HCT116 (cell line): Measurements from ENCODE around the gene RYR2.

Experiments used
- CBX3 ChIP-seq: IDR thresholded peaks from 2 replicates; pipeline ENCODE4 v1.6.1; 2012; ENCODE audit warnings: low read depth
- EZH2 ChIP-seq: fragments of 200-600 bp; sonication (generic); IDR thresholded peaks from 2 replicates; pipeline ENCODE4 v1.6.1; 2017; ENCODE audit warnings: antibody characterized with exemption, mixed run types
- EZH2phosphoT487 ChIP-seq: fragments of 200-600 bp; IDR thresholded peaks from 2 replicates; pipeline ENCODE4 v1.6.1; 2018; ENCODE audit warnings: antibody characterized with exemption, borderline replicate concordance
- POLR2A ChIP-seq: IDR thresholded peaks from 2 replicates; pipeline ENCODE4 v1.7.0; 2011; ENCODE audit warnings: borderline replicate concordance; ENCODE audit not compliant: insufficient read depth, insufficient read length; ENCODE audit errors: extremely low read depth
- POLR2AphosphoS5 ChIP-seq: IDR thresholded peaks from 2 replicates; pipeline ENCODE4 v1.6.1; 2011; ENCODE audit warnings: mild to moderate bottlenecking, low read depth, low read length, moderate library complexity
- SRF ChIP-seq: IDR thresholded peaks from 2 replicates; pipeline ENCODE4 v1.6.1; 2012; ENCODE audit warnings: low read depth
- ZFX ChIP-seq: fragments of 450-650 bp; IDR thresholded peaks from 2 replicates; pipeline ENCODE4 v1.6.1; 2017
- TF ChIP-seq, protein P1 (sequence below): IDR thresholded peaks from 2 replicates; pipeline ENCODE4 v1.6.1; 2012
- TF ChIP-seq, protein P2 (sequence below), 3 experiments: fragments of 200-600 bp in 1 of 3; sonication (generic) in 1 of 3; IDR thresholded peaks in 2 of 3; conservative IDR thresholded peaks in 1 of 3; 2 replicates each; pipeline ENCODE4 v1.5.1; 2012 to 2017; ENCODE audit warnings: low read depth in 2 of 3, low read length in 2 of 3, antibody characterized with exemption in 1 of 3, borderline replicate concordance in 1 of 3, control low read depth in 1 of 3, mild to moderate bottlenecking in 1 of 3, mixed read lengths in 1 of 3, mixed run types in 1 of 3, moderate library complexity in 1 of 3; ENCODE audit not compliant: insufficient read depth in 1 of 3
- TF ChIP-seq, protein P3 (sequence below): IDR thresholded peaks from 2 replicates; pipeline ENCODE4 v1.6.1; 2012
- TF ChIP-seq, protein P4 (sequence below): IDR thresholded peaks from 2 replicates; pipeline ENCODE4 v1.6.1; 2011; ENCODE audit warnings: mild to moderate bottlenecking, low read length, moderate library complexity; ENCODE audit not compliant: insufficient replicate concordance; ENCODE audit errors: extremely low read depth

DNA sequence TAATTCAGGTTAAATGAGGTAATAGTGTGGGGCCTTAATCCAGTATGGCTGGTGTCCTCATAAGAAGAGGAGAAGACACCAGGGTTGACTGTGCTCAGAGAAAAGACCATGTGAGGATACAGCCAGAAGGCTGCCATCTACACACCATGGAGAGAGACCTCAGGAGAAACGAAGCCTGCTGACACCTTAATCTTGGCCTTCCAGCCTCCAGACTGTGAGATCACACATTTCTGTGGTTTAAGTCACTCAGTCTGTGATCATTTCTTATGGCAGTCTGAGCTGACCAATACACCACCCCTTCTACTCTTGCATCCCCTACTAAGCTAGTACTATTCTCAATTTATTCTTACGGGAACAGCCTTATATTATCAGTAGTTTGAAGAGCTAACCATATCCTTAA lies 538.7 kb downstream of the RYR2 start:
- TF ChIP-seq, protein P1, sequence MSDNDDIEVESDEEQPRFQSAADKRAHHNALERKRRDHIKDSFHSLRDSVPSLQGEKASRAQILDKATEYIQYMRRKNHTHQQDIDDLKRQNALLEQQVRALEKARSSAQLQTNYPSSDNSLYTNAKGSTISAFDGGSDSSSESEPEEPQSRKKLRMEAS, result no peak
- TF ChIP-seq, protein P2, sequence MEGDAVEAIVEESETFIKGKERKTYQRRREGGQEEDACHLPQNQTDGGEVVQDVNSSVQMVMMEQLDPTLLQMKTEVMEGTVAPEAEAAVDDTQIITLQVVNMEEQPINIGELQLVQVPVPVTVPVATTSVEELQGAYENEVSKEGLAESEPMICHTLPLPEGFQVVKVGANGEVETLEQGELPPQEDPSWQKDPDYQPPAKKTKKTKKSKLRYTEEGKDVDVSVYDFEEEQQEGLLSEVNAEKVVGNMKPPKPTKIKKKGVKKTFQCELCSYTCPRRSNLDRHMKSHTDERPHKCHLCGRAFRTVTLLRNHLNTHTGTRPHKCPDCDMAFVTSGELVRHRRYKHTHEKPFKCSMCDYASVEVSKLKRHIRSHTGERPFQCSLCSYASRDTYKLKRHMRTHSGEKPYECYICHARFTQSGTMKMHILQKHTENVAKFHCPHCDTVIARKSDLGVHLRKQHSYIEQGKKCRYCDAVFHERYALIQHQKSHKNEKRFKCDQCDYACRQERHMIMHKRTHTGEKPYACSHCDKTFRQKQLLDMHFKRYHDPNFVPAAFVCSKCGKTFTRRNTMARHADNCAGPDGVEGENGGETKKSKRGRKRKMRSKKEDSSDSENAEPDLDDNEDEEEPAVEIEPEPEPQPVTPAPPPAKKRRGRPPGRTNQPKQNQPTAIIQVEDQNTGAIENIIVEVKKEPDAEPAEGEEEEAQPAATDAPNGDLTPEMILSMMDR (IDR thresholded peaks at IDR 0.05 in 2 of 3, conservative IDR thresholded peaks at IDR 0.05 in 1 of 3; ENCODE audit: borderline replicate concordance in 1 of 3, insufficient read depth in 1 of 3, low read depth in 2 of 3, low read length in 2 of 3), result no peak
- TF ChIP-seq EZH2phosphoT487 (no peak), EZH2 (no peak), POLR2A (no peak), ZFX (no peak), POLR2AphosphoS5 (no peak), CBX3 (no peak), SRF (no peak)
- TF ChIP-seq, protein P3, sequence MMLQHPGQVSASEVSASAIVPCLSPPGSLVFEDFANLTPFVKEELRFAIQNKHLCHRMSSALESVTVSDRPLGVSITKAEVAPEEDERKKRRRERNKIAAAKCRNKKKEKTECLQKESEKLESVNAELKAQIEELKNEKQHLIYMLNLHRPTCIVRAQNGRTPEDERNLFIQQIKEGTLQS, result no peak
- TF ChIP-seq, protein P4, sequence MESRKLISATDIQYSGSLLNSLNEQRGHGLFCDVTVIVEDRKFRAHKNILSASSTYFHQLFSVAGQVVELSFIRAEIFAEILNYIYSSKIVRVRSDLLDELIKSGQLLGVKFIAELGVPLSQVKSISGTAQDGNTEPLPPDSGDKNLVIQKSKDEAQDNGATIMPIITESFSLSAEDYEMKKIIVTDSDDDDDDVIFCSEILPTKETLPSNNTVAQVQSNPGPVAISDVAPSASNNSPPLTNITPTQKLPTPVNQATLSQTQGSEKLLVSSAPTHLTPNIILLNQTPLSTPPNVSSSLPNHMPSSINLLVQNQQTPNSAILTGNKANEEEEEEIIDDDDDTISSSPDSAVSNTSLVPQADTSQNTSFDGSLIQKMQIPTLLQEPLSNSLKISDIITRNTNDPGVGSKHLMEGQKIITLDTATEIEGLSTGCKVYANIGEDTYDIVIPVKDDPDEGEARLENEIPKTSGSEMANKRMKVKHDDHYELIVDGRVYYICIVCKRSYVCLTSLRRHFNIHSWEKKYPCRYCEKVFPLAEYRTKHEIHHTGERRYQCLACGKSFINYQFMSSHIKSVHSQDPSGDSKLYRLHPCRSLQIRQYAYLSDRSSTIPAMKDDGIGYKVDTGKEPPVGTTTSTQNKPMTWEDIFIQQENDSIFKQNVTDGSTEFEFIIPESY, result no peak
